Right renal cortex interstitium (tissue), 3 donors: ENCODE data around the gene SLC36A3. TPM values are rescaled to one million over a fixed set of nuclear protein-coding genes. Genes with fewer than 3 reads are reported as not detected.
"Not testable (repeated sequence)": the region's sequence is repeated elsewhere in the genome, so short reads cannot be mapped to it uniquely, and the experiment has no call there.

Experiments
- DNase-seq, 3 donors: peaks; one replicate each; pipeline ENCODE4 v3.0.0-alpha.2; 2013; ENCODE audit warnings: low read depth in 3 of 3, low spot score in 2 of 3
- polyA plus RNA-seq, 3 donors: library from polyadenylated mRNA; unstranded; fragments of 120-200 nt; gene quantifications; one replicate each; pipeline ENCODE4 v1.2.1, GENCODE V29; 2013; ENCODE audit not compliant: insufficient read length in 3 of 3

Gene SLC36A3
- polyA plus RNA-seq, 3 donors: not detected

GRCh38 chr5:151264113-151264512, 39.5 kb downstream of the SLC36A3 start:
- DNase-seq: no peak

- DNase-seq: no peak
Measured at GRCh38 chr5:151262532-151262931, 41.0 kb downstream of the SLC36A3 start.

GRCh38 chr5:151259931-151260330, 43.6 kb downstream of the SLC36A3 start:
- no peak for DNase-seq

GRCh38 chr5:151258816-151259215, 44.8 kb downstream of the SLC36A3 start:
- no peak for DNase-seq

GRCh38 chr5:151258201-151258611, 45.4 kb downstream of the SLC36A3 start:
- DNase-seq: no peak

GRCh38 chr5:151257731-151258181, 45.8 kb downstream of the SLC36A3 start:
- no peak for DNase-seq

GRCh38 chr5:151255621-151256286, 47.8 kb downstream of the SLC36A3 start:
- DNase-seq: no peak

GRCh38 chr5:151254990-151255389, 48.6 kb downstream of the SLC36A3 start:
- DNase-seq: not testable (repeated sequence)

GRCh38 chr5:151254556-151254955, 49.0 kb downstream of the SLC36A3 start:
- no peak for DNase-seq

GRCh38 chr5:151253605-151253950, 50.0 kb downstream of the SLC36A3 start:
- DNase-seq: no peak

- peak; percentile 95 to 97 (median 96) for DNase-seq
Measured at GRCh38 chr5:151252762-151253604, 50.6 kb downstream of the SLC36A3 start, which contains the start of gene GM2A. TSS of gene GM2A (plus strand) at chr5:151253185. CDS start at chr5:151253217, 32 bp downstream.

- no peak for DNase-seq
Measured at GRCh38 chr5:151251621-151252020, 51.9 kb downstream of the SLC36A3 start.

GRCh38 chr5:151251001-151251551, 52.5 kb downstream of the SLC36A3 start:
- DNase-seq: no peak

GRCh38 chr5:151250346-151251000, 53.1 kb downstream of the SLC36A3 start:
- no peak for DNase-seq

- no peak for DNase-seq
Measured at GRCh38 chr5:151249281-151249680, 54.3 kb downstream of the SLC36A3 start.

- no peak for DNase-seq
Measured at GRCh38 chr5:151248651-151249050, 54.9 kb downstream of the SLC36A3 start.

- DNase-seq: no peak
Measured at GRCh38 chr5:151245680-151246219, 57.8 kb downstream of the SLC36A3 start.

- DNase-seq: no peak
Measured at GRCh38 chr5:151244206-151244605, 59.4 kb downstream of the SLC36A3 start.

- DNase-seq: no peak
Measured at GRCh38 chr5:151243564-151243963, 60.0 kb downstream of the SLC36A3 start.

GRCh38 chr5:151243127-151243526, 60.4 kb downstream of the SLC36A3 start:
- DNase-seq: no peak
